GM19025 (cell line): ENCODE data around the gene CSH1.
"Not testable (repeated sequence)": the region's sequence is repeated elsewhere in the genome, so short reads cannot be mapped to it uniquely, and the experiment has no call there.

Experiments
- ATAC-seq: cut with Tn5 transposase; IDR thresholded peaks from one replicate; pipeline ENCODE4 v1.9.1; 2021; ENCODE audit warnings: mild to moderate bottlenecking, low read depth, moderate library complexity; ENCODE audit not compliant: unreplicated experiment

Gene CSH1

DNA sequence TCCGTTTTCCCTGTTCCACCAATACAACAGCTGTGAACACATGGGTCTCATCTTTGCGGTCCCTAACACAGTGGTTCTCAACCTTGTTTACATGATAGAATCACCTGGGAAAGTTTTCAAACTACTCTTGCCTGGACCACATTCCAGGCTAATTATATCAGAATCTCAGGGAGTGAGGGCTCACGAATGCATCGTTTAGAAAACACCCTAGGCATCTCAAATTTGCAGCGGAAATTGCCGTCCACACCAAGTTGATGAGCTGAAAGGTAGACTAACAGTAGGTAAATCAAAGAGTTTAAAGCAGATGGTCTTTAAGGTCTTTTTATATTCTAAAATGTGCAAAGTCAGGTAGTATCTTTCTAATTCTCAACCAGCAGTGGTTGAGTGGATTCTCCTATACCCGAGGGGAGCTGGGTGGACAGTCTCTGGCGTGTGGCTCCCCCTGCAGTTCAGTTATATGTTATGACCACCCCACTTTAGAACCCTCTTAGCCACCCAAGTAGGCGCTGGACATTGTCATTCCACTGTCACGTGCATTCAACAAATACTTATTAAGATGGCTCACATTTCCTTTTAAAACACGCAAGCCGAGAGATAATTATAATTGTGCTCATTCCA lies 10.9 kb upstream of the CSH1 start:
- not testable (repeated sequence) for ATAC-seq

DNA sequence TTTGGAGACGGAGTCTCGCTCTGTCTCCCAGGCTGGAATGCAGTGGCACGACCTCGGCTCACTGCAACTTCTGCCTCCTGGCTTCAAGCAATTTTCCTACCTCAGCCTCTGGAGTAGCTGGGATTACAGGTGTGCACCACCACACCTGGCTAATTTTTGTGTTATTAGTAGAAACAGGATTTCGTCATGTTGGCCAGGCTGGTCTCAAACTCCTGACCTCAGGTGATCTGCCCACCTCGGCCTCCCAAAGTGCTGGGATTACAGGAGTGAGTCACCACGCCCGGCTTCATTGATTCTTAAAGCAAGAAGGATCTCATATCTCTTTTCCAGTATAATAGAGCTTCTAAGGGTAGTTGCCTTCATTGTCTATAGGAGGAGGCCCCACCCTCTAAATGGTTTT lies 8.4 kb upstream of the CSH1 start:
- not testable (repeated sequence) for ATAC-seq

DNA sequence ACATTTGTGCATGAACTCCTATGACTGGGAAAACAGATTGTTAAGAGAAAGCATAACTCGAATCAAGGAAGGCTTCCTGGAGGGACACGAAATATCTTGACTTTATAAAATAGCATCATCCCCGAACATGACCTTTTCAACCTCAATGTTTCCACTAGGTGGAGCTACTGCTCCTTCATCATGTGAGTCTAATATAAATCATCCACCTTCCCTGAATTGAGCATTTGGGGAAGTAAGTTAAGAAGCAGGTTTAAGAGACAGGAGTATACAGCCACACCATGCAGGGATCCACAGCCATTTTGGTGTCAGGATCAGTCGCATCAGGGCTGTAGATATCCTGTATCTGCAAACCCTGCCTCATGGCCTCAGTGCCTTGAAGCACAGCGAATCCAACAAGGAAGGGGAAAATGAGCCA lies 7.4 kb upstream of the CSH1 start:
- ATAC-seq, result not testable (repeated sequence)

DNA sequence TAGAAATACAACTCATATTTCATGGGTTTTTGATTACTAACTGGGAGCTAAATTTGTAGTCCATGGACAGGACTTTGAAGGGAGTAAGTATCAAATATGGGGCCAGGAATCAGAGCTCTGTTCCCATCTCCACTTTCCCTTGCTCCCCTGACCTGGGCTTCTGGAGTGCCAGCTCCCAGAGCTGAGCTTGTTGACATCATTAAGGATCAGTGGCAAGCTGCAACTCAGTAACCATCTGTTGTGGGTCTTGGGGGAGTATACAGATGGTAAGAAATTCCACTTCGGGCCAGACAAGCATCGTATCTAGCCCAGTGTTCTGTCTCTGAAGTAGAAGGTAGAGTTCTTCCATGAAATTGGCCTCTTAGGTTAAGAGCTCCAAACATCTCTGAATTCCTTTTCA lies 5.6 kb upstream of the CSH1 start:
- ATAC-seq, result not testable (repeated sequence)

DNA sequence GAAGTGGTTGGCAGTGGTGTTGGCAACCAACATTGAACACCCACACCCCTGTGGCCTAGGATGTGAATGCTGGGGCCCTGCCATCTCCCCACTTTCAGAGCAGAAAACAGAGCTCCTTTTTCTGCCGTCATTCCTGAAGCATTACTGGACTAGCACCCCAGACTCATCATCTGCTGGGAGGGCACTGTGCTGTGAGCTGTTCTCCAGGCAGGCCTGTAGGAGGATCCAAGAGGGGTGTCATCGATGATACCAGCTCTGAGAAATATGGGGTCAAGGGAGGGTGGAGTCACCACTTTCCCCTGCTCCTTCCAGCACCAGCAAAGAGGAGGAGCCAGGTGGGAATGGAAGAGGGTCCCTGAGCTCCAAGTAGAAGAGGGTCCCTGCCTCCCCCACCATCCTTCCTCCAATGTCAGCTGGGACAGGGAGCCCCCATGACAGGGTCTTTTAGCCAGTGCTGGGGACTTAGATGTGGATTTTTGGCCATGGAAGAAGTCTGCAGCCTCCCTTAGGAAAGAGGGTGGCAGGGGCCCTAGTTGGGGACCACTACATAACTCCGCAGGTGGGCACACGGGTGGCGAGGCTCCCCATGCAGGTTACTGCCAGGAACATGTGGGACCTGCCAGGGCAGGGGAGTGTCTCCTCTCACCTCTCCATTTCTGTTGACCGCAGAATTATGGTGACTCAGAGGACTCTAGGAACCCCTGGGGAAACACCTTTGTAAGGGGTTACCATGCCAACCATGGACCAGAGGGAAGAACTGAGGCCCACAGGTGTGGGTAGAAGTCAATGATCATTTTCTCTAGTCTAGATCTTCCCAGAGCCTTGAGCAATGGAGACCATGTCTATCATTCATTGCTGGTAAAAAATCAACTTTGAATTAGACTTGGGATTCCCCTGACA lies 2.8 kb upstream of the CSH1 start:
- ATAC-seq, result not testable (repeated sequence)

DNA sequence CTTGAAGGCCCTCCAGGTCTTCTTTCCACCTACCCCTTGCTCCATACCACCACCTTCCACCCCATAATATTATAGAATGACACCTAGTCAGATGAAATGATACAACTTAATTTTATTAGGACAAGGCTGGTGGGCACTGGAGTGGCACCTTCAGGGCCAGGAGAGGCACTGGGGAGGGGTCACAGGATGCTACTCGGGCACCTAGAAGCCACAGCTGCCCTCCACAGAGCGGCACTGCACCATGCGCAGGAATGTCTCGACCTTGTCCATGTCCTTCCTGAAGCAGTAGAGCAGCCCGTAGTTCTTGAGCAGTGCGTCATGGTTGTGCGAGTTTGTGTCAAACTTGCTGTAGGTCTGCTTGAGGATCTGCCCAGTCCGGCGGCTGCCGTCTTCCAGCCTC lies 1.6 kb downstream of the CSH1 start:
- not testable (repeated sequence) for ATAC-seq

DNA sequence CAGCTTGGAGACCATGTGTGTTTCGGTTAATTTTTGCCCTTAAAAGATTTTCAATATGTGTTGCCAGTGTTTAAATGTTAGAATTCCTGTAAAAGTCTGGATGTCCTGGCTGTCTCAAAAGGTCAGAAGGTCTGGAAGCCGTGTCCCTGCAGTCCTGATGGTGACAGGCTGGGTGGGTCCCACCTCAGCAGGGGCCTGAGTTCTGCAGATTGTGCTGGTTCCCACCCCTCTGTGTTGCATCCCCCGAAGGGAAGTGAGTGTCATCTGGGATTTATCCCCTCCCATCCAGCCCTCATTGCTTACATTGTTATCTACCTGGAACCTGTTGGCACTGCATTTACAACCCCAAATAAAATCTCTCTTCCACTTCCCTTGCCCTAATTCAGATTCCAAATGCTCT lies 2.4 kb downstream of the CSH1 start:
- not testable (repeated sequence) for ATAC-seq

DNA sequence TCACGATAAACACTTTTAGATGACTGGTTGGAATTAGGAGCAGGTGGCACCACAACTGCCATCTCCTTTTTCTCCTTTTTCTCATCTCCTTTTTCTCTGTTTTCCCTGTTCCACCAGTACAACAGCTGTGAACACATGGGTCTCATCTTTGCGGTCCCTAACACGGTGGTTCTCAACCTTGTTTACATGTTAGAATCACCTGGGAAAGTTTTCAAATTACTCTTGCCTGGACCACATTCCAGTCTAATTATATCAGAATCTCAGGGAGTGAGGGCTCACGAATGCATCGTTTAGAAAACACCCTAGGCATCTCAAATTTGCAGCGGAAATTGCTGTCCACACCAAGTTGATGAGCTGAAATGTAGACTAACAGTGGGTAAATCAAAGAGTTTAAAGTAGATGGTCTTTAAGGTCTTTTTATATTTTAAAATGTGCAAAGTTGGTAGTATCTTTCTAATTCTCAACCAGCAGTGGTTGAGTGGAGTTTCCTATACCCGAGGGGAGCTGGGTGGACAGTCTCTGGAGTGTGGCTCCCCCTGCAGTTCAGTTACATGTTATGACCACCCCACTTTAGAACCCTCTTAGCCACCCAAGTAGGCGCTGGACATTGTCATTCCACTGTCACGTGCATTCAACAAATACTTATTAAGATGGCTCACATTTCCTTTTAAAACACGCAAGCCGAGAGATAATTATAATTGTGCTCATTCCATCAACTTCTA lies 3.9 kb downstream of the CSH1 start:
- not testable (repeated sequence) for ATAC-seq

DNA sequence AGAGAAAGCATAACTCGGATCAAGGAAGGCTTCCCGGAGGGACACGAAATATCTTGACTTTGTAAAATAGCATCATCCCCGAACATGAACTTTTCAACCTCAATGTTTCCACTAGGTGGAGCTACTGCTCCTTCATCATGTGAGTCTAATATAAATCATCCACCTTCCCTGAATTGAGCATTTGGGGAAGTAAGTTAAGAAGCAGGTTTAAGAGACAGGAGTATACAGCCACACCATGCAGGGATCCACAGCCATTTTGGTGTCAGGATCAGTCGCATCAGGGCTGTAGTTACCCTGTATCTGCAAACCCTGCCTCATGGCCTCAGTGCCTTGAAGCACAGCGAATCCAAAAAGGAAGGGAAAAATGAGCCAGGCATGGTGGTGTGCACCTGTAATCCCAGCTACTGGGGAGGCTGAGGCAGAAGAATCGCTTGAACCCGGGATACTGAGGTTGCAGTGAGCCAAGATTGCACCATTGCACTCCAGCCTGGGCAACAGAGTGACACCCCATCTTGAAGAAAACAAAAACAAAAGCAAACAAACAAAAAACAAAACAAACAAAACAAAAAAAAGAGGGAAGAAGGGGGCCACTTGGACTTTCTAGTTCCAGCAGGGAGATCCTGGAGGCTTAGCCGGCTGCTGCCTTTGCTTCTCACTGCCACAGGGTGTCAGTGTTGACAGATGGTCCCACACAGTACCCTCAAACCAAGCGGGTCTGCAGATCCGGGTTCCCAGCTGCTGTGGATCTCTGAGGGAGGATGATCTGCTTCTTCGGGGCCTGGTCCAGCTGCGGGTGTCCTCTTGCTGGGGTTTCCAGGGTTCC lies 7.1 kb downstream of the CSH1 start:
- not testable (repeated sequence) for ATAC-seq

DNA sequence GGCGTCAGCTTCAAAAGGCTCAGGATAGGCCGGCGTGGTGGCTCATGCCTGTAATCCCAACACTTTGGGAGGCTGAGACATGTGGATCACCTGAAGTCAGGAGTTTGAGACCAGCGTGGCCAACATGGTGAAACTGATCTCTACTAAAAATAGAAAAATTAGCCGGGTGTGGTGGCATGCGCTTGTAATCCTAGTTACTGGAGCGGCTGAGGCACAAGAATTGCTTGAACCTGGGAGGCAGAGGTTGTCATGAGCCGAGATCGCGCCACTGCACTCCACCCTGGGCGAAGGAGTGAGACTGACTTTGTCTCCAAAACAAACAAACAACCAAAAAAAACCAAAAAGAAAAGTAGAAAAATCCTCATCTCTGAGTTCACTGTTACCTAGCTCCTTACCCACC lies 11.3 kb downstream of the CSH1 start:
- not testable (repeated sequence) for ATAC-seq

DNA sequence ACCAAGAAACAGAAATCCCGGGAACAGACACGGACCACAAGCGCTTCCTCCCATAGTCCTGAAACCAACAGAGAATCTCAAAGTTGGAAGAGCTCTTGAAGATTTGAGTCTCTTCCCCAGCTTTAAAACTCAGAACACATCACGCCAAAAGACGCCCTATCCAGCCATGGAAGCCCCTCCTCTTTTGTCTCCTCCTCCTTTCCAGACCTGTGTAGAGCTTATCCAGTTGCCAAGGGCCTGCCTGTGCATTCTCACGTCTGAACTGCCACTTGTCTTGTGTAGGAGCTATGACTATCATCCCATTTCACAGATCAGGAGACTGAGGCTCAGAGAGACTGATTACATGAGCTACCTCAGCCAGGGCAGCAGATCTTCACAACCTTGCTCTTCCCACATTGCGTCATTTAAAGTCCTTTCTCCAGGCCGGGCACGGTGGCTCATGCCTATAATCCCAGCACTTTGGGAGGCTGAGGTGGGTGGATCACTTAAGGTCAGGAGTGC lies 13.7 kb downstream of the CSH1 start:
- not testable (repeated sequence) for ATAC-seq

DNA sequence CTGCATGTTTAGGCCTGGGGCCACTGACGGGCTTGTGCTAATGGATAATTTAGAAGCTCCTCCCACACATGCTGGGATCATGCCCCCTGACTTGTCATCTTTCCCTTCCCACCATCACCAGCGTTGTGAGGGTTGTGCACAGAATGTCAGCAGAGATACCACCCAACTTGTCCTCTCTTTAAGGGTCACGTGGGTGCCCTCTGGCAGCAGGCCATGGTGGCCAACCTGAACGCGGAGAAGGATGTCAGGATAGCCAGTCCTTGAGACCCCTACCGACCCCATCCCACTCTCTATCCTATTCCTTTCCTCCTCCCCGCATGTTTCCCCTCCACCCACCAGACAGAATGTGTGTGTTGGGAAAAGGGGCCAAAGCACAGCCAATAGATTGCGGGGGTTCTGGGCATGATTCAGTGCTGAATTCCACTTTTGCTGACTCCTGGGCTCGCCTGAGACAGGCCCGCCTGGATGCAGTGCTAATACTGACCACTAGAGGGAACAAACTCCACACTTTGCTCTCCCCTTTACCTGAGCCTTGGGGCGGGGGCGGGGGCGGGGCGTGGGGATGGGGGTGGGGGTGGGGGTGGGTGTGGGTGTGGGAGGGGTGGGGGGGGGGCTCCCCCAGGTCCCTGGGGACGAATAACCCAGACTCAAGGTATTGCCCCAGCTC lies 14.3 kb downstream of the CSH1 start, which contains the start of gene GH2:
GH2 (minus strand) TSS at position 10 of the 667 bp plus-strand sequence. CDS start 143 bp downstream, outside the sequence.
- no peak for ATAC-seq

DNA sequence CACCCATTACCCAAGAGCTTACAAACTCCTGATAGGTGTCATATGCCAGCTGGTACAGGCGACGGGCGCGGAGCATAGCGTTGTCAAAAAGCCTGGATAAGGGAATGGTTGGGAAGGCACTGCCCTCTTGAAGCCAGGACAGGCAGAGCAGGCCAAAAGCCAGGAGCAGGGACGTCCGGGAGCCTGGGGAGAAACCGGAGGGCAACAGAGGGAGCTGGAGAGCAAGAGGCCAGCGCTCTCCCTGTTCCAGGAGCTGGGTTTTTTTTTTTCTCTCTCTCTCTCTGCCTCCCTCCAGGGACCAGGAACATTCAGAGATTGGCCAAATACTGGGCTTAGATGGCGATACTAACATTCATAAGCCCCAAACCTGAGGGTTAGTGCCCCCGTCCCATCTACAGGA lies 15.0 kb downstream of the CSH1 start:
- not testable (repeated sequence) for ATAC-seq

DNA sequence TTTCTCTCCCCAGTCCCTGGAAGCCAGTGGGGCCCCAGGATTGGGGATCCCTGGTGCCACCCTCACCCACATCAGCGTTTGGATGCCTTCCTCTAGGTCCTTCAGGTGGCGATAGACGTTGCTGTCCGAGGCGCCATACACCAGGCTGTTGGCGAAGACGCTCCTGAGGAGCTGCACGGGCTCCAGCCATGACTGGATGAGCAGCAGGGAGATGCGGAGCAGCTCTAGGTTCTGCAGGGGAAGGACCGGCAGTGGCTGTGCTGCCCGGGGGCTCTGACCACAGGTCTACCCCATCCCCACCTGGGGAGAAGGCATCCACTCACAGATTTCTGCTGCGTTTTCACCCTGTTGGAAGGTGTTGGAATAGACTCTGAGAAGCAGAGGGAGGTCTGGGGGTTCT lies 15.7 kb downstream of the CSH1 start:
- no peak for ATAC-seq

DNA sequence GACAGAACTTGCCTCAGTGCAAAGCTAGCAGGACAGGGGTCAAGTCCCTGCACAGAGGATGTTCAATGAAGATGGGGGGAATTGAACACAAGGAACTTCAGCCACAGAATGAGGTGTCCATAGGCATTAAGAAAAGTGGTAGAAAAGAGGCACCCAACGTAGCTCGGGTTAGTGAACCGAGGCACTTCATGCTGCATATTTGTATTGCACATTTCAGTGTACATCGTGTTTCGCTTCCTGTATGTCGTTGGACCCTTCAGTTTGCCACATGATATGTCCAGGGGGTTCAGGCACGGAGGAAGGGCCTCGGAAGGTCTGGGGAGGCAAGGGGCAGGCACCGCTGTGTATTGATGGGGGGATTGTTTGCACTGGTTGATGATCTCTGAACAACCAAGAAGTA lies 18.0 kb downstream of the CSH1 start:
- not testable (repeated sequence) for ATAC-seq

DNA sequence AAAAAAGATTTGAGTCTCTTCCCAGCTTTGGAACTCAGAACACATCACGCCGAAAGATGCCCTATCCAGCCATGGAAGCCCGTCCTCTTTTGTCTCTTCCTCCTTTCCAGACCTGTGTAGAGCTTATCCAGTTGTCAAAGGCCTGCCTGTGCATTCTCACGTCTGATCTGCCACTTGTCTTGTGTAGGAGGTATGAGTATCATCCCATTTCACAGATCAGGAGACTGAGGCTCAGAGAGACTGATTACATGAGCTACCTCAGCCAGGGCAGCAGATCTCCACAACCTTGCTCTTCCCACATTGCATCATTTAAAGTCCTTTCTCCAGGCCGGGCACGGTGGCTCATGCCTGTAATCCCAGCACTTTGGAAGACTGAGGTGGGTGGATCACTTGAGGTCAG lies 21.7 kb downstream of the CSH1 start:
- not testable (repeated sequence) for ATAC-seq

DNA sequence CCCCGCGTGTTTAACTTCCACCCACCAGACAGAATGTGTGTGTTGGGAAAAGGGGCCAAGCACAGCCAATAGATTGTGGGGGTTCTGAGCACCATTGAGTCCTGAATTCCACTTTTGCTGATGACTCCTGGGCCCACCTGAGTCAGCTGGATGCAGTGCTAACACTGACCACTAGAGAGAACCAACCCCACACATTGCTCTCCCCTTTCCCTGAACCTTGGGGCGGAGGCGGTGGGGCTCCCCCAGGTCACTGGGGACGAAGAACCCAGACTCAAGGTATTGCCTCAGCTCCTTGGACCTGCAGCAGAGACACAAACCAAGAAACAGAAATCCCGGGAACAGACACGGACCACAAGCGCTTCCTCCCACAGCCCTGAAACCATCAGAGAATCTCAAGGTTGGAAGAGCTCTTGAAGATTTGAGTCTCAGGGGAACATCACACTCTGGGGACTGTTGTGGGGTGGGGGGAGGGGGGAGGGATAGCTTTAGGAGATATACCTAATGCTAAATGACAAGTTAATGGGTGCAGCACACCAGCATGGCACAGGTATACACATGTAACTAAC lies 22.2 kb downstream of the CSH1 start:
- not testable (repeated sequence) for ATAC-seq

DNA sequence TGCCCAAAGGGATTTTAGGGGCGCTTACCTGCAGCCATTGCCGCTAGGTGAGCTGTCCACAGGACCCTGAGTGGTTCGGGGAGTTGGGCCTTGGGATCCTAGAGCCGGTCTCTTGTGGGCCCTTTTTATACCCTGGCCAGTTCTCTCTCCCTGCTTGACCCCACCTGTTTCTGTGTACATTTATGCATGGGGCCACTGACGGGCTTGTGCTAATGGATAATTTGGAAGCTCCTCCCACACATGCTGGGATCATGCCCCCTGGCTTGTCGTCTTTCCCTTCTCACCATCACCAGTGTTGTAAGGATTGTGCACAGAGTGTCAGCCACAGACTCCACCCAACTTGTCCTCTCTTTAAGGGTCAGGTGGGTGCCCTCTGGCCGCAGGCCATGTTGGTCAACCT lies 22.8 kb downstream of the CSH1 start, which contains the start of gene CSH2:
CSH2 (minus strand) TSS at position 101 of the 400 bp plus-strand sequence; CDS start at position 38, 63 bp downstream.
- ATAC-seq, result not testable (repeated sequence)
